Transverse colon (tissue), 3 donors: ENCODE data around the gene MBD3L2B.

Source experiments
- CTCF ChIP-seq, 5 experiments: fragments of 200-600 bp in 3 of 5; fragments of 450-650 bp in 2 of 5; sonication (generic) in 3 of 5; IDR thresholded peaks; 1 replicate in 2 of 5; 2 replicates in 3 of 5; pipeline ENCODE4 v1.5.1; 2016 to 2017; ENCODE audit warnings: antibody characterized with exemption in 5 of 5, inconsistent platforms in 3 of 5, mild to moderate bottlenecking in 2 of 5, moderate library complexity in 1 of 5
- POLR2A ChIP-seq: fragments of 450-650 bp; IDR thresholded peaks from one replicate; pipeline ENCODE4 v1.6.1; 2016; ENCODE audit warnings: antibody characterized with exemption, mild to moderate bottlenecking, moderate library complexity

GRCh38 chr19:6983448-6983847 is 37.8 kb downstream of the MBD3L2B start:
- TF ChIP-seq CTCF (IDR thresholded peaks at IDR 0.05) (no peak), POLR2A (no peak)
